RWPE1 (cell line): ENCODE results near the gene HDLBP.

Source experiments
- CTCF ChIA-PET: fragments of 350-600 bp; sonication (Branson Sonifier 250); formaldehyde crosslinking; extraction: SDS; loops from one replicate; lab custom pipeline; 2021; lab: Yijun Ruan, JAX
- POLR2A ChIA-PET: fragments of 400-600 bp; formaldehyde crosslinking; extraction: SDS; loops from one replicate; lab custom pipeline; 2020; ENCODE audit warnings: antibody characterized with exemption; ENCODE audit not compliant: low non-redundant PET; lab: Yijun Ruan, JAX
- DNase-seq: peaks from one replicate; pipeline ENCODE4 v3.0.0; 2012; ENCODE audit warnings: low spot score
- H3K27ac ChIP-seq: fragments of 450-650 bp; 2 replicates; pipeline ENCODE4 v1.5.1; 2017
- TF ChIP-seq, protein P1 (sequence below): fragments of 450-650 bp; conservative IDR thresholded peaks from 2 replicates; pipeline ENCODE4 v1.5.1; 2017; ENCODE audit warnings: low read depth, mild to moderate bottlenecking

HDLBP gene

DNA sequence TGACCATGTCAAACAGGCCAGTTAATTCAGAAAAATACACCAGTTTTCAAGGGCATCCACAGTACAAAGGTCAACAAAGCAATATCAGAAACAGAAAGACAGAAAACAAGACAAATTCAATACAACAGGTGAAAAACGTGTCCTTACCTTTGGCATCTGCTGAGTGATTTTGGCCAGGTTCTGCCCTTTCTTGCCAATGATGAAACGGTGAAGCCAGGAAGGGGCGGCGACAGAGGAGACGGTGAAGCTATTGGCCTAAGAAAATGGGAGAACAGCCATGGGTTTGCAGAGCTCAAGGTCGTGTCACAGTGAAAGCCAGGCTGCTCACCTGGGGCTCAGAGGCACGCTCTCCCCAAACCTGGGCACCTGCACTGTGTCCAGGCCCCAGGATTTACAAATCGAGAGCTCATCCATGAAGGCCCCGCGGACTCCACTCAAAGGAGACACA is 60.5 kb downstream of the HDLBP start:
- POLR2A ChIA-PET: no interaction called here
- no peak overlapping the region for H3K27ac ChIP-seq
- CTCF ChIA-PET: interaction anchor here (0.6 kb wide), 2 partner anchors 14 to 52 kb away, joined by 3 to 5 read pairs; no protein-coding TSS in a partner anchor
- DNase-seq: no peak
- TF ChIP-seq, protein P1, sequence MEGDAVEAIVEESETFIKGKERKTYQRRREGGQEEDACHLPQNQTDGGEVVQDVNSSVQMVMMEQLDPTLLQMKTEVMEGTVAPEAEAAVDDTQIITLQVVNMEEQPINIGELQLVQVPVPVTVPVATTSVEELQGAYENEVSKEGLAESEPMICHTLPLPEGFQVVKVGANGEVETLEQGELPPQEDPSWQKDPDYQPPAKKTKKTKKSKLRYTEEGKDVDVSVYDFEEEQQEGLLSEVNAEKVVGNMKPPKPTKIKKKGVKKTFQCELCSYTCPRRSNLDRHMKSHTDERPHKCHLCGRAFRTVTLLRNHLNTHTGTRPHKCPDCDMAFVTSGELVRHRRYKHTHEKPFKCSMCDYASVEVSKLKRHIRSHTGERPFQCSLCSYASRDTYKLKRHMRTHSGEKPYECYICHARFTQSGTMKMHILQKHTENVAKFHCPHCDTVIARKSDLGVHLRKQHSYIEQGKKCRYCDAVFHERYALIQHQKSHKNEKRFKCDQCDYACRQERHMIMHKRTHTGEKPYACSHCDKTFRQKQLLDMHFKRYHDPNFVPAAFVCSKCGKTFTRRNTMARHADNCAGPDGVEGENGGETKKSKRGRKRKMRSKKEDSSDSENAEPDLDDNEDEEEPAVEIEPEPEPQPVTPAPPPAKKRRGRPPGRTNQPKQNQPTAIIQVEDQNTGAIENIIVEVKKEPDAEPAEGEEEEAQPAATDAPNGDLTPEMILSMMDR: no peak

DNA sequence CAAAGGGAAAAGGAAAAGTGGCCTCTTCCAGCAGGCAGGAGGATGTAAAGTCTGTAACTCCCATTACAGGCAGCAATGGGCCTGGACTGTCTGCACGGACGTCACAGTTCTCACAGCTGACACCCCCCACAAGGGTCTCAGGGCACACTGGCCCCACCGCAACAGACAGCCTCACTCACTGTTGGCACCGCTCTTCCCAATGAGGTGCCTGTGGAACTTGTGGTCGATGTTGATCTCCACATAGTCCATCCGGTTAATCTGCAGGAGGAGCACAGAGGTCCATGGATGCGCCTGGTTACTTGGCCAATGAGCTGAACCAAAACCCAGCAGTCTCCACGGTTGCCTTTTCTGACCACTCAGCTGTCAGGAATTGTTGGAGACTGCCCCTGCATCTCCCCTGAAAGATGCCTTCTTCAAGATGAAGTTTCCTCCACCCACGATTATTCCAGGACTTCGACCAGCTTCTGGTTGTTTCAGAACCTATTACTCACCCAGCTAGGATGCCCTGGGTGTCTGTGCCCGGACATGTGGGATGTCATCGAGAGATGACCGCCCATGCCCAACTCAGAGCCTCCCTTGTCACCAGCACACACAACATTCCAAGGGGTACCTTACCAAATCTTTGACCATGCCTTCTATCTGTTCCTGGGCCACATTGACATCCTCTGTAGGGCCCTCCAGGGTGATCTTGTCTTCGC is 62.5 kb downstream of the HDLBP start:
- ChIA-PET POLR2A (no interaction called here), CTCF (interaction anchor here (0.6 kb wide), 1 partner anchor 42 kb away, joined by 3 read pairs; no protein-coding TSS in a partner anchor)
- H3K27ac ChIP-seq: peak overlapping the region; percentile 11
- DNase-seq: no peak
- TF ChIP-seq, protein P1: no peak

DNA sequence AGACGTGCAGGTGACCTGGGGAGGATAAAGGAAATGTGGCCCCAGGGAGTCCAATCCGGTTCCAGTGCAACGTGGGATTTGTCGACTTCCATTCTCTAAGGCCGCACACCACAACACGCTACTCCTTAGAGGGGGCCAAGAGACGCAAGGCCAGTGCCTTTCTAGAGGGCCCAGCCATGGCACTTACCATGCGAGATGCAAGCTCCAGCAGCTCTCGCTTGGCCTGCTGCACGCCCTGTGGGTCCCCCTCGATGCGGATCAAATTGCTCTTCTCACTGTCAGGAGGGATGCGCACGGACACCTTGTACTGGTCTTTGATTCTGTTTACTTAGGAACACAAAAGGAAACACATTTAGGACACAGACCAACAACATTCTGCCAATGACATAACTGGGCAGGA is 65.8 kb downstream of the HDLBP start:
- ChIA-PET CTCF (interaction anchor here (0.5 kb wide), 1 partner anchor 17 kb away, joined by 3 read pairs; no protein-coding TSS in a partner anchor), POLR2A (no interaction called here)
- TF ChIP-seq, protein P1: no peak
- H3K27ac ChIP-seq: no peak overlapping the region
- DNase-seq: no peak

DNA sequence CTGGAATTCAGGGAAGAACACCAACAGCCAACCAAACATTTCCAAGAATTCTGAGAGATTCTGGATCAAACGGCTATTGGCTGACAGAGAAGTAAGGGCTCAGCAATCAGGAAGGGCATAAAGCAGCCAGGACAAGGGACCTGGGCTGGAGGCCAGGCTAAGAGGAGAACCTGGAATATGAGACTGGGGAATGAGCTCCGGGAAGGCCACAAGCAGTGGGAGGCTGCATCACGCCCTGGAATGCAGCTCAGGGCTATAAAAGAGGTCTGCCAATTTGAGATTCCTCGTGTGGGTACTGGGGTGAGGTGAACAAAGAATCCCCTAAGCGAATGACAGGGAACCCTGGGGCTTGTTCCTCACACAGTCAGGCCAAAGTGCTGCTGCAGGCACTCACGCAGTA is 66.6 kb downstream of the HDLBP start:
- TF ChIP-seq, protein P1: no peak
- H3K27ac ChIP-seq: no peak overlapping the region
- ChIA-PET CTCF (interaction anchor here (0.6 kb wide), 1 partner anchor 10 kb away, joined by 3 read pairs; no protein-coding TSS in a partner anchor), POLR2A (no interaction called here)
- no peak for DNase-seq

DNA sequence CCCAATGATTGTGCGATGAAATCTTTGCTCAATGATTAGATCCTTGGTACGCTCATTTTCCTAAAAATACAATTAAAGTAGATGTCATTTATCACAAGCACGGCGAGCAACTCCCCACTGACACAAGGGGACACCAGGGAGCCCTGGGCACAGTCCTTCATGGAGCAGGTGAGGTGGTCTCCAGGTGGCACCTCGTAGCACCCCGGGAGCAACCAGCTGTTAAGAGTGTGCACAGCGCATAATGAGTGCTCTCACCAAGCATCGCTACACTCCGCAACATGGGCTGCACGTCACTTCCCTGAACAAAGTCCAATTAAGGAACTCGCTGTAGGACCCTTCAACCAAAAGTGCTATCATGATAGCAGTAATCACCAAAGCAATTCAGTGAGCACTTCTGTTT is 67.2 kb downstream of the HDLBP start:
- no peak for DNase-seq
- ChIA-PET CTCF (interaction anchor here (0.6 kb wide), 1 partner anchor 9 kb away, joined by 3 read pairs; no protein-coding TSS in a partner anchor), POLR2A (no interaction called here)

DNA sequence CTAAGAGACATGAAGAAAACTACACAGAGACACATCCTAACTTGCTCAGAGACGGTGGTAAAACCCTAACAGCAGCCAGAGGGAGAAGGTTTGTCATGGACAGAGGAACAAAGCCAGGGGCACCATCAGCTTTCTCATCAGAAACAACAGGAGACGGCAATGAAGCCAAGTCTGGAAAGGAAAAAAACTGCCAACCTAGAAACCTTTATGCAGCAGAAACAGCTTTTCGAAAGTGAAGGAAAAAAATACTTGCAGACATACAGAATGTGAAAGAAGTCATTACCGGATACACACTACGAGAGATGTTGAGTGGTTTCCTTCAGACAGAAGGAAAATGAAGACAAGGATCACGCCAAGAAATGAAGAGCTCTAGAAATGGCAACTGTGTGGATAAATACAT is 71.1 kb downstream of the HDLBP start:
- TF ChIP-seq, protein P1: no peak
- no peak for DNase-seq
- no peak overlapping the region for H3K27ac ChIP-seq
- ChIA-PET POLR2A (no interaction called here), CTCF (interaction anchor here (0.6 to 1.2 kb wide), 2 partner anchors 30 to 707 kb away, joined by 4 read pairs; no protein-coding TSS in a partner anchor)

More for the DNA sequence above, 67.2 kb downstream of the HDLBP start:
- TF ChIP-seq, protein P1: no peak
- no peak overlapping the region for H3K27ac ChIP-seq
